HG03439 (cell line): Measurements from ENCODE around the gene RNF112.
"Not testable (repeated sequence)": the region's sequence is repeated elsewhere in the genome, so short reads cannot be mapped to it uniquely, and the experiment has no call there.

Experiments used
- ATAC-seq: cut with Tn5 transposase; IDR thresholded peaks from one replicate; pipeline ENCODE4 v1.9.1; 2021; ENCODE audit warnings: mild to moderate bottlenecking, moderate library complexity; ENCODE audit not compliant: unreplicated experiment

The RNF112 gene

DNA sequence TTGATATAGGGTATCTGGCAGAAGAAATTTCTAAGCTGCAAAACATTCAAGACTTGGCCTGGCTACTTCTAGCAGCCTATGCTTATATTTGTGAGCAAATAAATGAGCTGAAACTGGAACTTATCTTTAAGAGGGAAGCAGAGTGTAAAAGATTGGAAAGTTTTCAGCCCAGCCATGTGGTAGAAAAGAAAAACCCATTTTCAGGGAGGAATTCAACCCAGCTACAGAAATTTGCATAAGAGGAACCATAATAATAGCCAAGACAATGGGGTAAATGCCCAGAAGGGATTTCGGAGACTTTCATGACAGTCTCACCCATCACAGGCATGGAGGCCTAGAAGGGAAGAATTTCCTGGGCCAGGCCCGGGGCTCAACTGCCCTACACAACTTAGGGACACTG, 31.7 kb downstream of the RNF112 start:
- ATAC-seq: no peak

DNA sequence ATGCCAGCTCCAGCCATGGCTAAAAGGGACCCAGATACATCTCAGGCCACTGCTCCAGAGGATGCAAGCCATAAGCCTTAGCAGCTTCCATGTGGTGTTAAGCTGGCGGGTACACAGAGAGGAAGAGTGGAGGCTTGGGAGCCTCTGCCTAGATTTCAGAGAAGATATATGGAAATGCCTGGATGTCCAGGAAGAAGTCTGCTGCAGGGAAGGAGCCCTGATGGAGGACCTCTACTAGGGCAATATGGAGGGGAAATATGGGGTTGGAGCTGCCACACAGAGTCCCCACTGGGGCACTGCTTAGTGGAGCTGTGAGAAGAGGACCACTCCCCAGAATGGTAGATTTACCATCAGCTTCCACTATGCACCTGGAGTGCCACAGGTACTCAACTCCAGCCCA, 32.1 kb downstream of the RNF112 start:
- no peak for ATAC-seq

DNA sequence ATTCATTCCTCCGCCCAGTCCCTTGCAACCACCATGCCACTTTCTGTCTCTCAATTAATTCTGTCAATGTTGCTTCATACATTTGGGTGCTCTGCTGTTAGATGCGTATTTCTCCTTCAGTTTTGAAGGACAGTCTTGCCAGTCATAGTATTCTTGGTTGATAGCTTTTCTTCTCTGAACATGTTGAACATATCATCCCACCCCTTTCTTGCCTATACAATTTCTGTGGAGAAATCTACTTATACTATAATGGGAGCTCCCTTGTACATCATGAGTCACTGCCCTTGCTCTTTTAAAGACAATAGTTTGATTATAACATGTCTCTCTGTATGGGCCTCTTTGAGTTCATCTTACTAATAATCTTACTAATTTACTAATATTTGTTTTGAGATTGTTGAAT, 34.1 kb downstream of the RNF112 start:
- no peak for ATAC-seq

DNA sequence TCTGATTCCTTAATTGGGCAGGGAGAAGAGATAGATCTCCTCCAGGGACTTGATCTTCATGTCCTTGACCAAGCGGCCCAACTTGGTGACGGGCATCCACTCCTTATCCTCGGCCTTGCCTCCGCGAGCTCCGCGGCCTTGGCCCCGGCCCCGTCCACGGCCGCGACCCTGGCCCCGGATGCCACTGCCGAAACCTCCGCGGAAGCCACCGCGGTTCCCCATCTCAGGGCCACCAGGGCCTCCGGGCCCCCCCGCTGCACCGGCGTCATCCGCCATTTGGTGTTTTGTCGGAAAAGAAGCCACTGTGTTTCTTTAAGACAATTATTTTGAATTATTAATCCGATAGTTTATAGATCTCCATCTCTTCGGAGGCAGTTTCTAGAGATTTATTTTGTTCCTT, 35.5 kb downstream of the RNF112 start:
- not testable (repeated sequence) for ATAC-seq

DNA sequence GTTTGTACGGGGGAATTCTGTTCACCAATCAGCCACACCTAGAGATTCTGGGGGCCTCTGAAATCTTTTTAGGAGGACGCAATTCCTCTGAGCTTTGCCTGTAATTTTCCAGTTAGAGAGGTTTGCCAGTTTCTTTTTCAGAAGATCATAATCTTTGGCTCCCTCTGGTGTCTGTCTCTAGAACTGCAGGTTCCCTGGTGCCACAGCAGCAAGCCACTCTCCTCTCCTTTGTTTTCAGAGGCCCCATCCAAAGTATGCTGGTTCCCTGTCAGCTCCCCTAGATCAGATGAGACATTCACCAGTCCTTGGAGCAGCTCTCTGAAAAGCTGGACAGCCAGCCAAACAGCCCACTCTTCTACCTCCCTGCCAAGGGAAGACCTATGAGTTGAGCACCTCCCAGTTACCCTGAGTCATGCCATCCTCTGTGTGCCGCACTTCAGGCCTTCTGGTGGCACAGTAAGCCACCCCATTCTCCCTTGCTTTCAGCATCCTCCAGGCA, 36.1 kb downstream of the RNF112 start:
- no peak for ATAC-seq

DNA sequence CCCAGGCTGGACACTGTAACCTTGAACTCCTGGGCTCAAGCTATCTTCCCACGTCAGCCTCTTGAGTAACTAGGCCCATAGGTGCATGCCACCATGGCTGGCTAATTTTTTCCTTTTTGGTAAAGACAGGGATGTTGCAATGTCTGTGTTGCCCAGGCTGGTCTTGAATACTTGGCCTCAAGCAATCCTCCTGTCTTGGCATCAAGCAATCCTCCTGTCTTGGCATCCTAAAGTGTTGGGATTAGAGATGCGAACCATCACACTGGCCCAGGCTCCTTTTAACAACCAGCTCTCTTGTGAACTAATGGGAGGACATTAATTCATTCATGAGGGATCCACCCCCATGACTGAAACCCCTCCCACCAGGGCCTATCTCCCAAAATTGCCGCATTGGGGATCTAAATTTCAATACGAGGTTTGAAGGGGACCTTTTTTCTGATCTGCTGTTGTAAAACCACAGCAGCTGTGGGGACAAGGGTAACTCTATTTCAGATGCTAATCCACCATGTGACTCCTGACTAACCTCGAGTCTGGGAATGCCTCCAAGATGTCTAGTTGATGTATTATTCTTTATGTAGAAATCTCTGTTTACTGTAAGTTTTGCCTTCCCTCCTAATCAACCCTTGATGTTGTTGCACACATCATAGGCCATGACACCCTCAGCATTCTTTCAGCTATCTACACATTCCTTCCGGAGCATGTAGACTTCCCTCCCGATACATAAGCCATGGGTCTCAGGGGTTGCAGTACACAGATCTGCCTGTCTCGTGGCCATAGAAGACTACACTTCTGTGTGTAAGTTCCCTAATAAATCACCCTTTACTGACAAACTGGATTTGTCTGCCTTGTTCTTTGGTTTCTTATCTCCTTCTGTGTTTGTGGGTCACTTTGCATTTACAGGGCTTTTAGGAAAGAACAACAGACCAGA, 37.6 kb downstream of the RNF112 start:
- ATAC-seq: no peak

DNA sequence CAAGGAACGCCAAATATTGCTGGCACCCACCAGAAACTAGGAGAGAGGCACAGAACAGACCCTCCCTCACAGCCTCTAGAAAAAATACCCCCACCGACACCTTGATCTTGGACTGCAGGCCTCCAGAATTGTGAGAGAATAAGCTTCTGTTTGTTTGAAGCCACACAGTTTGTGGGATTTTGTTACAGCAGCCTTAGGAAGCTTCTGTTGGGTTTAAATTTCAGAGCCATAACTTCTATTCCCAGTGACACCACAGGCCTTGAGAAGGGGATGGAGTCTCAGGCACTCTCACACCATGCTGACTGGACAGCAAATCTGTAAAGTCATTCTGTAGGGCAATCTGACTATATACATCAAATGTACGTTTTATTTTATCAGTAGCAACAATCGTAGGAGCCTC, 38.6 kb downstream of the RNF112 start:
- no peak for ATAC-seq

DNA sequence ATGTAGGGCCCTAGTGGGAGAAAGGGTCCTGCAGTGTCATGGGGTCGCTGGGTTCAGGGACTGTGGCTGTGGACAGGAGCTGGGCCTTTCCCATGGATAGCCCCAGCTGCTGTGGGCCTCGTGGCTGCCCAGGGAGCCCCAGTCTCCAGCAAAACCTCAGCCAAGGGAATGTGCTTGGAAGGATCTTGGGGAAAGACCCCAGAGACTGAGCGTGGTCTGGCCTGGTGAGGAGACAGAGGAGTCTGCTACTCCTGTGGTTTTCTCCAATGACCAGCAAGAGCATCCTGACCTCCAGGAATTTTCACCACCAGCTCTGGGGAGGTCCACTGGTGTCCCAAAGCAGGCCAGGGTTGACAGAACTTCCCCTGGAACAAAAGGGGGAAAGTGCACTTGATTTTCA, 42.3 kb downstream of the RNF112 start:
- no peak for ATAC-seq

DNA sequence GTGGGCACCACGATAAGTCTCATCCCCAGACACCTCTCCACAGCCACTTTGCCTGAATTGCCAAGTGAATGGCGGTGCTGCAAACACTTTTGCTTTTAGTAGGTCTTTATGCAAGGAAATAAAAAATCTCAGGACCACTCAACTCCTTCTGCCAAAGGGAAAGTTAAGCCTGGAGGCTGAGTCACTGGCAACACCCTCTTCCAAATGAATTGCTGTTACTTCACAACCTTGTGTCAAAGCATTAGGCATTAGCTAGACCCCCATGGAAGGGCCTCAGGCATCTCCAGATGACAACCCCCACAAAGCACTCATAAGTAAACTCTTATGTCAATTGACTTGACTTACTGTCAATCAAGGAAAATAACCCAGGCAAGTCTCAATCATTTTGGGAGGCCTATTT, 43.0 kb downstream of the RNF112 start:
- ATAC-seq: no peak

DNA sequence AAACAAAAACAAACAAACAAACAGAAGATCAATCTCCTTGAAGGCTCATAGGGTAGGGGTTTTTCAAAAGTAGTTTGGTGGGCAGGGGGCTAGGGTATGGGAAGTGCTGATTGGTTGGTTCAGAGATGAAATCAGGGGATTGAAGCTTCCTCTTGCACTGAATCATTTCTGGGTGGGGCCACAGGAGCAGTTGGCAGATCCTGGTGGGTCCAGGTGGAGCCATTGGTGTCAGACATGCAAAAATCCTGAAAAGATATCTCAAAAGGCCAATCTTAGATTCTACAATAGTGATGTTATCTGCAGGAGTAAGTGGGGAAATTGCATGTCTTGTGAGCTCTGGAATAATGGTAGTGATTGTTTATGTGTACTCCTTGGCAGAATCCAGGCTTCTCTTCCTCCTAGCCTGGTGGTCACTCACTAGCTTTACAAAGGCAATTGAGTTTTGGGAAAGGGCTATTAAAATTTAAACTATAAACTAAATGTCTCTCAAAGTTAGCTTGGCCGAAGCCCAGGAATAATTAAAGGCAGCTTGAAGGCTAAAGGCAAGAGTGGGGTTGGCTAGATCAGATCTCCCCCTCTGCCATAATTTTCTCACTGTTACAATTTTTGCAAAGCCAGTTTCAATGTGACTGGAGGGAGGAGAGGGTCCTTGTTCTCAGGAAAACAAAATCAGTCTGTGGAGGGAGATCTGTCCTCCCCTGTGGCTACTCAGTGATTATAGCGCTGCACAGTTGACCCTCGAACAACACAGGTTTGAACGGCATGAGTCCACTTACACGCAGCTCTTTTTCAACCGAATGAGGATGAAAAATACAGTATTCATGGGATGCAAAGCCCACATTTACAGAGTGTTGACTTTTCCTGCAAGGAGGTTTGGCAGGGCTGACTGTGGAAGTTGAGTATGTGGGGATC, 45.2 kb downstream of the RNF112 start:
- ATAC-seq: no peak

DNA sequence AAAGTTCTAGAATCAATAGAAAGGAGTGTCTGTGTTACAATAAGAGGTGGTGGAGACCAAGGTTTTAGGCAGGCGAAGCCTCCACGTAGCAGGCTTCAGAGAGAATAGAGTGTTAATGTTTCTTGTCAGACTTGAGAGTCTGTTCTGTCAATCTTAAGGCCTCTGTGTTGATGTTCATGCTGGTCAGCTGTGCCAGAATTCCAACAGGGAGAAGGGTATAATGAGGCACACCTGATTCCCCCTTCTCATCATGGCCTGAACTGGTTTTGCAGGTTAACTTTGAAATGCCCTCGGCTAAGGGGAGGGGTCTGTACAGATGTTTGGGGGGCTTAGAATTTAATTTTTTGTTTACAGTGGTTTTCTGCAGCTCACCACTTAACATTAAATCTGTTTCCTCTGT, 46.0 kb downstream of the RNF112 start:
- no peak for ATAC-seq

DNA sequence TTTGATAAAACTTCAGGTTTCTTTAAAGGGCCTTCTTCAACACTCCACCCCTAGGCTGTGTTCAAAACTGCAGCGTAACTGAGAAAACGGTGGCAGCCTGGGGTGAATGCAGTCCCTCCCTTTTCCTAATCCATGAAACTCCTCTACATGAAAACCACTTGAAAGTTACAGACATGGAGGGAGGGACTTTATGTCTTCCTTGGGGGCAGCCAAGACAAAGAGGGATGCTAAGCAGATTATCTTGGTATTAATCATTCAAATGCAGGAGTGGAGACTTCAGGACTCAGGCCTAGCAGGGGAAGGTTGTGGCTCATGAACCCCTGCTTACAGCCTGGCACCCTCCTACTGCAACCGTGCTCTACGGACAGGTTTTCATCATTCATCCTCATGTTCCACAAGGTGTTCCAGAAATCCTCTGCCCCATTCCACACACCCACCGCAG, 46.8 kb downstream of the RNF112 start:
- no peak for ATAC-seq

DNA sequence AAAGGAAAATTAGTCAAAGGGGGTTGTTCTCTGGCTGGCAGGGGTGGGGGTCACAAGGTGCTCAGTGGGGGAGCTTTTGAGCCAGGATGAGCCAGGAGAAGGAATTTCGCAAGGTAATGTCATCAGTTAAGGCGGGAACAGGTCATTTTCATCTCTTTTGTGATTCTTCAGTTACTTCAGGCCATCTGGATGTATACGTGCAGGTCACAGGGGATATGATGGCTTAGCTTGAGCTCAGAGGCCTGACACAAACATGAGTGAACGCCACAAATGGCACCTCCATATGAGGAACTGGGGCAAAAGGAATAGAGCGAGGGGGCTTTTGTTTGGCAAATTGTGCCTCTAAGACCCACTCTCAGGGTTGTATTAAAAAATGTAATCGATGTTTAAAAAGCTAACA, 47.4 kb downstream of the RNF112 start:
- not testable (repeated sequence) for ATAC-seq

DNA sequence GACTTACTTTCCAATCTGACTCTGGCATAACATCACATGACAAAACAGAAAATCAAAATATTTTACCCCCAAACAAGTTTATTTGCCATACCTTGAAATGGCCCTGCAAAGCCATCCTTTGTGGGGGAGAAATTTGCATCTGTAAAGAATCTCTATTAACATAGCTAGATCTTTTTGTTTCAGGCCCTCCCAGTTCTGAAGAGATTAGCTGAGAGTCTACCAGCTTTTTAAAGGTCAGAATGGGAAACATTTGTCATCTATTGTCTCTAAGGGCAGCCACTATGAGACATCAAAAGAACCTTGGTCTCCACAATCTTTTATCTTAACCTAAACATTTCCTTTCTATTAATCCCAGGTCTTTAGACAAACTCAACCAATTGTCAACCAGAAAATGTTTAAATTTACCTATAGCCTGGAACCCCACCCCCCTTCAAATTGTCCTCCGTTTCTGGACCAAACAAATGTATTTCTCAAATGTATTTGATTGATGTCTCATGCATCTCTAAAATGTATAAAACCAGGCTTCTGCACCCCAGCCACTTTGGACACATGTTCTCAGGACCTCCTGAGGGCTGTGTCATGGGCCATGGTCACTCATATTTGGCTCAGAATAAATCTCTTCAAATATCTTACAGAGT, 48.1 kb downstream of the RNF112 start:
- ATAC-seq: not testable (repeated sequence)

DNA sequence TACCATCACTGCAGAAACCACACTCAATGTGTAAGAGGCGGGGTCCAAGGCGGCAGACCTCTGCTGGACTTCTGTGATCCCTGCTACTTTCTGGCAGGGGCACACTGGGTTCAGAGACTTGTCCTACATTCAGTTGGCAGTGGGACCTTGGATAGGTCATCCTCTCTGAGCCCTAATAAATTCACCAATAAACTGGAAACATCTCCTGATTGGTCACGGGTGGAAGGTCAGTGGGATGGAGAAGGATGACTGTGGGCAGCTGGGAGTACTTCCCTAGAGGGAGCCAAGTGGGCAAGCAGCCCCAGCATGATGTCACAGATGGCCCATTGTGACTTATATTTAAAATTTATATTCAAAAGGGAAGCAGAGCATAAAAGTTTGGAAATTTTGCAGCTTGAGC, 49.7 kb downstream of the RNF112 start:
- ATAC-seq: no peak

DNA sequence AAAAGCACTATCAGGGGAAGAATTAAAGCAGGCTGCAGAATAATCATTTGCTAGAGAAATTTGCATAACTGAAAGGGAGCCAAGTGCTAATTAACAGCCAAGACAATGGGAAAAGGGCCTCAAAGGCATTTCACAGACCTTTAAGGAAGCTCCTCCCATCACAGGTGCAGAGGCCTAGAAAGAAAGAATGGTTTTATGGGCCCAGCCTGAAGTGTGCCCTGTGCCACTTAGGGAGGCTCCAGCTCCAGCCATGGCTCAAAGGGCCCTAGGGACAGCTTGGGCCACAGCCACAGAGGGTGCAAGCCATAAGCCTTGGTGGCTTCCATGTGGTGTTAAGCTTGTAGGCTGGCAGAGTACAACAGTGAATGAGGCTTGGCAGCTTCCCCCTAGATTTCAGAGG, 50.1 kb downstream of the RNF112 start:
- ATAC-seq: no peak

DNA sequence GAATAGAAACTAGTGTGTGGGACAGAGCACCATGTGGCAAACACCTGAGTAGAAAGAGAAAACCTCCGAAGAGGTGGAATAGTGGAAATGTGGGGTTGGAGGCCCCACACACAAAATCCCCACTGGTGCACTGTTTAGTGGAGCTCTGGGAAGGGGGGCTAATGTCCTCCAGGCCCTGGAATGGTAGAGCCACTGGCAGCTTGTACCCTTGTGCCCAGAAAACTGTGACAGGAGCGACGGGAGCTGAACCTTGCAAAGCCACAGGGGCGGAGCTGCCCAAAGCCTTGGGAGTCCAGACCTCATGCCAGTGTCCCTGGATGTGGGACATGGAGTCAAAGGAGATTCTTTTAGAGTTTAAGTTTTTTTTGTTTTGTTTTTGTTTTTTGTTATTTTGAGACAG, 50.6 kb downstream of the RNF112 start:
- ATAC-seq: no peak

DNA sequence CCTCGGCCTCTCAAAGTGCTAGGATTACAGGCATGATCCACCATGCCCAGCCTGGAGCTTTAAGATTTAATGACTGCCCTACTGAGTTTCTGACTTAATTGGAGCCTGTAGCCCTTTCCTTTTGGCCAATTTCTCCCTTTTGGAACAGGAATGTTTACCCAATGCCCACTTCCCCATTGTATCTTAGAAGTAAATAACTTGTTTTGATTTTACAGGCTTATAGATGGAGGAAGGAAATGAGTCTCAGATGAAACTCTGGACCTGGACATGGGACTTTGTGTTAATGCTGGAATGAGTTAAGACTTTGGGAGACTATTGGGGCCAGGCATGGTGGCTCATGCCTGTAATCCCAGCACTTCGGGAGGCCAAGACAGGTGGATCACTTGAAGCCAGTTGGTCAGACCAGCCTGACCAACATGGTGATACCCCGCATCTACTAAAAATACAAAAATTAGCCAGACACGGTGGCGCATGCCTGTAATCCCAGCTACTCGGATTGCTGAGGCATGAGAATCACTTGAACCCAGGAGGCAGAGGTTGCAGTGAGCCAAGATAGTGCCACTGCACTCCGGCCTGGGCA, 51.5 kb downstream of the RNF112 start:
- not testable (repeated sequence) for ATAC-seq

DNA sequence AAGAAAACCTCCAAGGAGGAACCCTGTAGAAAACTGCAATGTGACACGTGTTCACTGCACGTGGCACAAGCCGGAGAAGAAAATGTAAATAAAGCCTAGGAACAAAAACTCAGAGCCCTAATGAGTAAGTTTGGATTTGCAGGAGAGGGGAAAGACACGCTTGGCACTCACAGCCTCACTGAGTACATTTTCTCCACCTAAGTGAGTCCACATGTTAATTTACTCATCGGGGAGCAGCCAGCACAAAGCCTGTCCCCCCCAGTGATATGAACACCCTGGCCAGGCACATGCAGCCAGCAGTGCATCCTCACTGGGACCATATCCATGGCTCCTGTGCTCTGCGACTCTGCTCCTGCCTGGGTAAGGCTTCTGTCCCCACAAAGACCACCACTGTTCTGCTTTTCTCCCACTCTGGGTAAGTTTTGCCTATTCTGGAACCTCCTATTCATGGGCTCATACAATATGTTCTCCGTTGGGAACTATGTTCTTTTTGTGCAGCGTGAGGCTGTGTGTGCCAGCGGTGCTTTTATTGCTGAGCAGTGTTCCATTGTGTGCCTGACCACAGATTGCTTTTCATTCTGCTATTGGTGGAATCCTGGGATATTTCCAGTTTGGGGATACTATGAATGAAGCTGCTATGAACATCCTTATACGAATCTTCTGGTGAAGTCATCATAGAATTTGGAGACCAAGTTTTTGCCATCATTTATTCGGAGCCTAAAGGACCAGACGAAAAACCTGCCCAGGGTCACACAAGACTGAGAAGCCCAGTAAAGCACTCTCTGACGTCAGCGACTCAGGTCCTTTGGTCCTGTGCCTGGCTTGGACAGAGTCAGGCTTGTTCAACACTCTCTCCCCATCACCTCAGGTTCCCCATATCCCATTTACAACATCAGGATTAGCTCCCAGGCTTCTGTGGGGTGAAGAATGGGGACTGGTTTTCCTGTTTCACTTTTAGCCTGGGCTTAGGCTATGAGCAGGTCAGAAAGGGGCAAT, 53.3 kb downstream of the RNF112 start:
- ATAC-seq: no peak
